ENCODE results near the gene TMEM19. TPM values are rescaled to one million over a fixed set of nuclear protein-coding genes. Genes with fewer than 3 reads are reported as not detected.

TMEM19 gene
- total and polyA plus RNA-seq, 2 experiments from 2014 or later, result 6.5 to 14.1 TPM

DNA sequence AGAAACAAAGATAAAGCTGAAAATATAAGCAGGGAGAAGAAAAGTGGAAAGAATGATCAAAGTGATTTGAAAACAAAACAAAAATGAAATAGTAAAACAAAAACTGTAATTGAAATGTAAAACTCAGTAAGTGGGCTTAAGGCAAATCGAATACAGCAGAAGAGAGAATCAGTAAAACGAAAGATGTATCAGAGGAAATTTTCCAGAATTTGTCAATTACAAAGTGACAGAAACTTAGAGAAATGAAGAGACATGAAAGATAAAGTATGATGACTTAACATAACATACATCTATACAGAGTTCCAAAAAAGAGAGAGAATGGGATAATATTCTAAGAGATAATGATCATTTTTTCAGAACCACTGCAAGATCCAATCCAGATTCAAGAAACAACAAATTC, 32.7 kb upstream of the TMEM19 start (continued):
- TF ChIP-seq, protein P1, sequence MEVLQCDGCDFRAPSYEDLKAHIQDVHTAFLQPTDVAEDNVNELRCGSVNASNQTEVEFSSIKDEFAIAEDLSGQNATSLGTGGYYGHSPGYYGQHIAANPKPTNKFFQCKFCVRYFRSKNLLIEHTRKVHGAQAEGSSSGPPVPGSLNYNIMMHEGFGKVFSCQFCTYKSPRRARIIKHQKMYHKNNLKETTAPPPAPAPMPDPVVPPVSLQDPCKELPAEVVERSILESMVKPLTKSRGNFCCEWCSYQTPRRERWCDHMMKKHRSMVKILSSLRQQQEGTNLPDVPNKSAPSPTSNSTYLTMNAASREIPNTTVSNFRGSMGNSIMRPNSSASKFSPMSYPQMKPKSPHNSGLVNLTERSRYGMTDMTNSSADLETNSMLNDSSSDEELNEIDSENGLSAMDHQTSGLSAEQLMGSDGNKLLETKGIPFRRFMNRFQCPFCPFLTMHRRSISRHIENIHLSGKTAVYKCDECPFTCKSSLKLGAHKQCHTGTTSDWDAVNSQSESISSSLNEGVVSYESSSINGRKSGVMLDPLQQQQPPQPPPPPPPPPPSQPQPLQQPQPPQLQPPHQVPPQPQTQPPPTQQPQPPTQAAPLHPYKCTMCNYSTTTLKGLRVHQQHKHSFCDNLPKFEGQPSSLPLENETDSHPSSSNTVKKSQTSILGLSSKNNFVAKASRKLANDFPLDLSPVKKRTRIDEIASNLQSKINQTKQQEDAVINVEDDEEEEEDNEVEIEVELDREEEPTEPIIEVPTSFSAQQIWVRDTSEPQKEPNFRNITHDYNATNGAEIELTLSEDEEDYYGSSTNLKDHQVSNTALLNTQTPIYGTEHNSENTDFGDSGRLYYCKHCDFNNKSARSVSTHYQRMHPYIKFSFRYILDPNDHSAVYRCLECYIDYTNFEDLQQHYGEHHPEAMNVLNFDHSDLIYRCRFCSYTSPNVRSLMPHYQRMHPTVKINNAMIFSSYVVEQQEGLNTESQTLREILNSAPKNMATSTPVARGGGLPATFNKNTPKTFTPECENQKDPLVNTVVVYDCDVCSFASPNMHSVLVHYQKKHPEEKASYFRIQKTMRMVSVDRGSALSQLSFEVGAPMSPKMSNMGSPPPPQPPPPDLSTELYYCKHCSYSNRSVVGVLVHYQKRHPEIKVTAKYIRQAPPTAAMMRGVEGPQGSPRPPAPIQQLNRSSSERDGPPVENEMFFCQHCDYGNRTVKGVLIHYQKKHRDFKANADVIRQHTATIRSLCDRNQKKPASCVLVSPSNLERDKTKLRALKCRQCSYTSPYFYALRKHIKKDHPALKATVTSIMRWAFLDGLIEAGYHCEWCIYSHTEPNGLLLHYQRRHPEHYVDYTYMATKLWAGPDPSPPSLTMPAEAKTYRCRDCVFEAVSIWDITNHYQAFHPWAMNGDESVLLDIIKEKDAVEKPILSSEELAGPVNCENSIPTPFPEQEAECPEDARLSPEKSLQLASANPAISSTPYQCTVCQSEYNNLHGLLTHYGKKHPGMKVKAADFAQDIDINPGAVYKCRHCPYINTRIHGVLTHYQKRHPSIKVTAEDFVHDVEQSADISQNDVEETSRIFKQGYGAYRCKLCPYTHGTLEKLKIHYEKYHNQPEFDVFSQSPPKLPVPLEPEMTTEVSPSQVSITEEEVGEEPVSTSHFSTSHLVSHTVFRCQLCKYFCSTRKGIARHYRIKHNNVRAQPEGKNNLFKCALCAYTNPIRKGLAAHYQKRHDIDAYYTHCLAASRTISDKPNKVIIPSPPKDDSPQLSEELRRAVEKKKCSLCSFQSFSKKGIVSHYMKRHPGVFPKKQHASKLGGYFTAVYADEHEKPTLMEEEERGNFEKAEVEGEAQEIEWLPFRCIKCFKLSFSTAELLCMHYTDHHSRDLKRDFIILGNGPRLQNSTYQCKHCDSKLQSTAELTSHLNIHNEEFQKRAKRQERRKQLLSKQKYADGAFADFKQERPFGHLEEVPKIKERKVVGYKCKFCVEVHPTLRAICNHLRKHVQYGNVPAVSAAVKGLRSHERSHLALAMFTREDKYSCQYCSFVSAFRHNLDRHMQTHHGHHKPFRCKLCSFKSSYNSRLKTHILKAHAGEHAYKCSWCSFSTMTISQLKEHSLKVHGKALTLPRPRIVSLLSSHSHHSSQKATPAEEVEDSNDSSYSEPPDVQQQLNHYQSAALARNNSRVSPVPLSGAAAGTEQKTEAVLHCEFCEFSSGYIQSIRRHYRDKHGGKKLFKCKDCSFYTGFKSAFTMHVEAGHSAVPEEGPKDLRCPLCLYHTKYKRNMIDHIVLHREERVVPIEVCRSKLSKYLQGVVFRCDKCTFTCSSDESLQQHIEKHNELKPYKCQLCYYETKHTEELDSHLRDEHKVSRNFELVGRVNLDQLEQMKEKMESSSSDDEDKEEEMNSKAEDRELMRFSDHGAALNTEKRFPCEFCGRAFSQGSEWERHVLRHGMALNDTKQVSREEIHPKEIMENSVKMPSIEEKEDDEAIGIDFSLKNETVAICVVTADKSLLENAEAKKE (CRISPR knock-in tag; IDR thresholded peaks at IDR 0.05), result no peak
- no peak for TF ChIP-seq EZH2 (IDR thresholded peaks at IDR 0.05; ENCODE audit: low read depth, unreplicated experiment)
- no peak for TF ChIP-seq ZNF331 (CRISPR knock-in tag; IDR thresholded peaks at IDR 0.05; ENCODE audit: low read depth)
- no peak for TF ChIP-seq ZNF114 (CRISPR knock-in tag; IDR thresholded peaks at IDR 0.05)
- no peak for TF ChIP-seq ETS1 (IDR thresholded peaks at IDR 0.05)
- TF ChIP-seq CREB1 (CRISPR knock-in tag; IDR thresholded peaks at IDR 0.05; ENCODE audit: low read depth), result no peak
- TF ChIP-seq POLR2AphosphoS5 (IDR thresholded peaks at IDR 0.05; ENCODE audit: low read depth), result no peak
- no peak for TF ChIP-seq STAT1 (IDR thresholded peaks at IDR 0.05; ENCODE audit: unreplicated experiment)
- TF ChIP-seq, protein P2, sequence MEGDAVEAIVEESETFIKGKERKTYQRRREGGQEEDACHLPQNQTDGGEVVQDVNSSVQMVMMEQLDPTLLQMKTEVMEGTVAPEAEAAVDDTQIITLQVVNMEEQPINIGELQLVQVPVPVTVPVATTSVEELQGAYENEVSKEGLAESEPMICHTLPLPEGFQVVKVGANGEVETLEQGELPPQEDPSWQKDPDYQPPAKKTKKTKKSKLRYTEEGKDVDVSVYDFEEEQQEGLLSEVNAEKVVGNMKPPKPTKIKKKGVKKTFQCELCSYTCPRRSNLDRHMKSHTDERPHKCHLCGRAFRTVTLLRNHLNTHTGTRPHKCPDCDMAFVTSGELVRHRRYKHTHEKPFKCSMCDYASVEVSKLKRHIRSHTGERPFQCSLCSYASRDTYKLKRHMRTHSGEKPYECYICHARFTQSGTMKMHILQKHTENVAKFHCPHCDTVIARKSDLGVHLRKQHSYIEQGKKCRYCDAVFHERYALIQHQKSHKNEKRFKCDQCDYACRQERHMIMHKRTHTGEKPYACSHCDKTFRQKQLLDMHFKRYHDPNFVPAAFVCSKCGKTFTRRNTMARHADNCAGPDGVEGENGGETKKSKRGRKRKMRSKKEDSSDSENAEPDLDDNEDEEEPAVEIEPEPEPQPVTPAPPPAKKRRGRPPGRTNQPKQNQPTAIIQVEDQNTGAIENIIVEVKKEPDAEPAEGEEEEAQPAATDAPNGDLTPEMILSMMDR (conservative IDR thresholded peaks at IDR 0.05; ENCODE audit: low read depth in 2 of 2), result no peak
- no peak for TF ChIP-seq JUNB (IDR thresholded peaks at IDR 0.05; ENCODE audit: unreplicated experiment)
